ENCODE data around the gene UBE3D.
"Not testable (repeated sequence)": the region's sequence is repeated elsewhere in the genome, so short reads cannot be mapped to it uniquely, and the experiment has no call there.

The UBE3D gene

GRCh38 chr6:82865461-82865860 lies 200.2 kb downstream of the UBE3D start:
- FAIRE-seq = no peak

DNA sequence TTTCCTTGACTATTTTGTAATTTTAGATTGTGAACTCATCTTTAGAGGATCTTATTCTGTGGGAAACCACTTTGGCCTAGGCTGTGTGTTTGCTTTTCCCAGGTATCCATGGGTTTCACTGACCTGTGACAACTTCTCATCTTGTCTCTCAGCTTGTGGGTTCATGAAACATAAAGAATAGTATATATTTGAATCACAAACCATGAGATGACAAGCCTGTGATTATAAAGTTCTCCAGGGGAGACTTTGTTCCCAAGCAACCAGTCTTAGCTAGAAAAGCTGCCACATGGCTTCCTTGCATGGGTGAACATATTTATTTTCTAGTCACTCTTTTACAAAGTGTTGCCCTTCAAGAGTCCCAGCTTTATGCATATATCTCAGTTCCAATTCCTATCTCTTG lies 201.9 kb downstream of the UBE3D start:
- no peak for FAIRE-seq

- FAIRE-seq = no peak
Observed at GRCh38 chr6:82862543-82862942, 203.1 kb downstream of the UBE3D start.

GRCh38 chr6:82861121-82861520 lies 204.5 kb downstream of the UBE3D start:
- no peak for FAIRE-seq

- not testable (repeated sequence) for FAIRE-seq
Observed at GRCh38 chr6:82856077-82856476, 209.6 kb downstream of the UBE3D start.

- FAIRE-seq = not testable (repeated sequence)
Observed at GRCh38 chr6:82852904-82853303, 212.7 kb downstream of the UBE3D start.

DNA sequence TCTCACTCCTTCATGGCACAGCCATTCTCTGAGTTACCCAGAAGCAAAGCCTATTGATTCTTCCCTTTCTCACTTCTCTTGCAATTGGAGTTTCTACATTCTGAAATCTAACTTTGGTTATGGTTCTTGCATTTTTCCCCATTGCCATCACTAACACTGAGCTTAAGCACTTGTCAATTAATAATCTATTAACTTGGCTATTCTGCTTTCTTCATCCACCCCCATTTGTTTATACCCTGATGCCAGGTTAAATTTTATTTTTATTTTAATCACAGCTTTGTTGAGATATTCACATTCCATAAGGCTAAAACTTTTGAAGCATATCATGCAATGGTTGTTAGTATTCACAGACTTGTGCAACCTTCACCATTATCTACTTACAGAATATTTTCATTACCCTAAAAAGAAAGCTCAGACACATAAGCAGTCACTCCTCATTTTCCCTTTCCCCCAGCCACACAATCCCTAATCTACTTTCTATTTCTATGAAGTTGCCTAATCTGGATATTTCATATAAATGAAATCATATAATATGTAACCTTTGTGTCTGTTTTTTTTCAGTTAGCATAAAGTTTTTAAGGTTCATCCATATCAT lies 222.3 kb downstream of the UBE3D start:
- no peak for FAIRE-seq

GRCh38 chr6:82842721-82843120 lies 222.9 kb downstream of the UBE3D start:
- FAIRE-seq = no peak

Measured in A204.1 (cell line).